ENCODE data around the gene BMPR1A. TPM values are rescaled to one million over a fixed set of nuclear protein-coding genes. Genes with fewer than 3 reads are reported as not detected.

The BMPR1A gene
- polyA plus RNA-seq, 2 of the 4 experiments (the other 2 are of a cell fraction), result 25.5 to 39.0 TPM

DNA sequence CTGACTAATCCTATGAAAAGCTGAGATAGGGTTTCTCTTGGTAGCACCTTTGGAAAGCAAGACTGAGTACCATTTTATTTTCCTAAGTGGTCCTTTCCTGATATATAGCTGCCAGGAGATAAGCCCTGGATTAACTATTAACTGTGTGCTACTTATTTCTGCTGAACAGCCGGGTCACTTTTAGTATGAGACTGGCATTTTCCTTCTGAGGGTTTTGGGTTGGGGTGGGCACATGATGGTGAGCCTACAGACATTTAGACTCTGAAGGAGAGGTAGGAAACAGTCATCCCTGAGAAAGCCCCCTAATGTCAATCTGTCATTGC lies 29.8 kb upstream of the BMPR1A start:
- FAIRE-seq, result no peak
- no peak overlapping the region for H3K4me2 ChIP-seq
- 8% methylated on average over 1 of the region's 1 CpG for WGBS (ENCODE audit: missing lambda C conversion rate)
- no peak overlapping the region for H3K27ac ChIP-seq
- ATAC-seq, result no peak; a peak in 2 of 6 replicates
- no peaks in the 10 kb centered on the region for H3K9me3 ChIP-seq
- no peak for DNase-seq (ENCODE audit: low read depth in 1 of 2, low spot score in 1 of 2)
- TF ChIP-seq EP300 (IDR thresholded peaks at IDR 0.05) (no peak), HOXA7 (CRISPR knock-in tag; IDR thresholded peaks at IDR 0.05) (no peak), GATA3 (IDR thresholded peaks at IDR 0.05; ENCODE audit: borderline replicate concordance) (no peak), HDAC2 (IDR thresholded peaks at IDR 0.05) (no peak), NFE2L2 (conservative IDR thresholded peaks at IDR 0.05; ENCODE audit: low read length) (no peak), ZFP36 (IDR thresholded peaks at IDR 0.05; ENCODE audit: borderline replicate concordance, partially characterized antibody) (no peak), RARB (CRISPR knock-in tag; IDR thresholded peaks at IDR 0.05) (no peak), POLR2A (IDR thresholded peaks at IDR 0.05; ENCODE audit: low read length) (no peak), HOXB5 (CRISPR knock-in tag; IDR thresholded peaks at IDR 0.05) (no peak), KDM5A (IDR thresholded peaks at IDR 0.05) (no peak)
- TF ChIP-seq, protein P1, sequence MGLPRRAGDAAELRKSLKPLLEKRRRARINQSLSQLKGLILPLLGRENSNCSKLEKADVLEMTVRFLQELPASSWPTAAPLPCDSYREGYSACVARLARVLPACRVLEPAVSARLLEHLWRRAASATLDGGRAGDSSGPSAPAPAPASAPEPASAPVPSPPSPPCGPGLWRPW (IDR thresholded peaks at IDR 0.05), result no peak
- H3K4me3 ChIP-seq, result no peak overlapping the region
- H3K4me1 ChIP-seq, result peaks cover 6% of the 10 kb centered on the region; the same call in 1 of the 3 replicates
- ChIA-PET POLR2A (no interaction called here), CTCF (interaction anchor here (1.1 kb wide), 1 partner anchor 14 kb away, joined by 4 read pairs; no protein-coding TSS in a partner anchor)

DNA sequence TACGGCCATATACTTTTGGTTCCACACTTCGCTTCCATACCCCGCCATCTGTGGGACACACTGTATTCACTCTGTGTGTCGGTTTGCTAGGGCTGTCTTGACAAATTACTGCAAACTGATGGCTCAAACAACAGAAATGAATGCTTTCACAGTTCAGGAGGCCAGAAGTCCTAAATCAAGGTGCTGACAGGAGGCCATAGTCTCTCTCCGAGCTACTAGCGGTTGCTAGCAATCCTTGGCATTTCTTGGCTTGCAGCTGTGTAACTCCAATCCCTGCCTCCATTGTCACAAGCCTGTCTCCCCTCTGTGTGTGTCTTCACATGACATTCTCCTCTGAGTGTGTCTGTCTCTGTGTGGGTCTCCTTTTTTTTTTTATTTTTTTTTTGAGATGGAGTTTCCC lies 28.9 kb upstream of the BMPR1A start:
- no peaks in the 10 kb centered on the region for H3K9me3 ChIP-seq
- POLR2A ChIA-PET, result no interaction called here
- CTCF ChIA-PET, result interaction anchor here (0.7 to 1.1 kb wide), 4 partner anchors 10 to 43 kb away, joined by 3 to 4 read pairs (median 3); no protein-coding TSS in a partner anchor
- no peak overlapping the region for H3K27ac ChIP-seq
- 88% methylated on average over 6 of the region's 6 CpGs for WGBS (ENCODE audit: missing lambda C conversion rate)
- DNase-seq (ENCODE audit: low read depth in 1 of 2, low spot score in 1 of 2), result no peak
- no peak for FAIRE-seq
- no peak for ATAC-seq
- peaks cover 6% of the 10 kb centered on the region; the same call in 1 of the 3 replicates for H3K4me1 ChIP-seq
- no peak overlapping the region for H3K4me2 ChIP-seq
- TF ChIP-seq, protein P2, sequence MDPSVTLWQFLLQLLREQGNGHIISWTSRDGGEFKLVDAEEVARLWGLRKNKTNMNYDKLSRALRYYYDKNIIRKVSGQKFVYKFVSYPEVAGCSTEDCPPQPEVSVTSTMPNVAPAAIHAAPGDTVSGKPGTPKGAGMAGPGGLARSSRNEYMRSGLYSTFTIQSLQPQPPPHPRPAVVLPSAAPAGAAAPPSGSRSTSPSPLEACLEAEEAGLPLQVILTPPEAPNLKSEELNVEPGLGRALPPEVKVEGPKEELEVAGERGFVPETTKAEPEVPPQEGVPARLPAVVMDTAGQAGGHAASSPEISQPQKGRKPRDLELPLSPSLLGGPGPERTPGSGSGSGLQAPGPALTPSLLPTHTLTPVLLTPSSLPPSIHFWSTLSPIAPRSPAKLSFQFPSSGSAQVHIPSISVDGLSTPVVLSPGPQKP (IDR thresholded peaks at IDR 0.05; ENCODE audit: low read depth, low read length), result no peak
- no peak for TF ChIP-seq MAZ (IDR thresholded peaks at IDR 0.05; ENCODE audit: borderline replicate concordance, low read depth, low read length)
- no peak for TF ChIP-seq CEBPB (IDR thresholded peaks at IDR 0.05)
- TF ChIP-seq, protein P1 (IDR thresholded peaks at IDR 0.05), result no peak
- no peak for TF ChIP-seq FOXS1 (CRISPR knock-in tag; IDR thresholded peaks at IDR 0.05)
- TF ChIP-seq NFE2L2 (conservative IDR thresholded peaks at IDR 0.05; ENCODE audit: low read length), result no peak
- TF ChIP-seq EHMT2 (IDR thresholded peaks at IDR 0.05; ENCODE audit: low read depth), result no peak
- no peak for TF ChIP-seq BHLHE40 (IDR thresholded peaks at IDR 0.05; ENCODE audit: low read depth, low read length)
- H3K4me3 ChIP-seq, result no peak overlapping the region

DNA sequence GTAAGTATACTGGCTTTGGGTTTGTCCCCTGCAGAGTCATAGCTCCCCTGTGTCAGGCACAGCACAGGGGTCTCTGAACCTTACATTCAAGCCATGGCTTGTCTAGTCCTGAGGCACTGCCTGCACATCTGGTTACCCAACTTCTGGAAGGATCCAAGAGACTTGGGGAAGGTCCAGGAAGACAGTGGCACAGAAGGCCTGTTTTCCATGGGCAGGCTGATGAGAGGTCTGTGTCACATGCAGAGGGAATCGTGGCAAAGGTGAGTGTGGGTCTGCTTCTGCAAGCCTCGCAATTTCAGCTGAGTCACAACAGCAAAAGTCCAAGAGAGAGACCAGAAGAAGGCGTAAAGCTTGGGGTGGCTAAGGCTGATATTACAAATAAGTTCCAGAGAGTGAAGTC lies 28.4 kb upstream of the BMPR1A start:
- WGBS (ENCODE audit: missing lambda C conversion rate), result 68% methylated on average over 3 of the region's 3 CpGs
- H3K4me3 ChIP-seq, result no peak overlapping the region
- H3K4me2 ChIP-seq, result no peak overlapping the region
- ChIA-PET POLR2A (no interaction called here), CTCF (interaction anchor here (0.5 to 1.1 kb wide), 4 partner anchors 10 to 185 kb away, joined by 3 to 4 read pairs (median 3); no protein-coding TSS in a partner anchor)
- no peak for FAIRE-seq
- H3K9me3 ChIP-seq, result no peaks in the 10 kb centered on the region
- TF ChIP-seq, protein P3, sequence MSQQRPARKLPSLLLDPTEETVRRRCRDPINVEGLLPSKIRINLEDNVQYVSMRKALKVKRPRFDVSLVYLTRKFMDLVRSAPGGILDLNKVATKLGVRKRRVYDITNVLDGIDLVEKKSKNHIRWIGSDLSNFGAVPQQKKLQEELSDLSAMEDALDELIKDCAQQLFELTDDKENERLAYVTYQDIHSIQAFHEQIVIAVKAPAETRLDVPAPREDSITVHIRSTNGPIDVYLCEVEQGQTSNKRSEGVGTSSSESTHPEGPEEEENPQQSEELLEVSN (IDR thresholded peaks at IDR 0.05; ENCODE audit: borderline replicate concordance, low read depth), result no peak
- TF ChIP-seq ZSCAN20 (CRISPR knock-in tag; IDR thresholded peaks at IDR 0.05) (no peak), BHLHE40 (IDR thresholded peaks at IDR 0.05; ENCODE audit: low read depth, low read length) (no peak), CBX2 (IDR thresholded peaks at IDR 0.05; ENCODE audit: borderline replicate concordance, low read depth) (no peak)
- H3K27ac ChIP-seq, result no peak overlapping the region
- ATAC-seq, result no peak; a peak in 1 of 6 replicates
- DNase-seq (ENCODE audit: low read depth in 1 of 2, low spot score in 1 of 2), result no peak
- H3K4me1 ChIP-seq, result peaks cover 6% of the 10 kb centered on the region; the same call in 1 of the 3 replicates
